Liver (tissue), 9 donors: ENCODE measurements around the gene HIKESHI. TPM values are rescaled to one million over a fixed set of nuclear protein-coding genes. Genes with fewer than 3 reads are reported as not detected.

Experiments
- DNase-seq: peaks from one replicate; pipeline ENCODE4 v3.0.0-alpha.2; 2017; ENCODE audit warnings: low spot score
- H3K27ac ChIP-seq, 2 donors: one replicate each; pipeline ENCODE4 v1.7.0; 2013; ENCODE audit warnings: inconsistent platforms in 2 of 2, low read length in 2 of 2, control low read depth in 1 of 2, low read depth in 1 of 2, mild to moderate bottlenecking in 1 of 2
- H3K27me3 ChIP-seq, 4 donors: one replicate each; pipeline versions ENCODE4 v1.6.1 to v1.7.0; 2013; ENCODE audit warnings: low read length in 3 of 4, inconsistent platforms in 1 of 4, mild to moderate bottlenecking in 1 of 4, moderate library complexity in 1 of 4; ENCODE audit not compliant: control insufficient read depth in 4 of 4, insufficient read depth in 4 of 4
- H3K36me3 ChIP-seq, 4 donors: one replicate each; pipeline versions ENCODE4 v1.6.1 to v1.7.0; 2013; ENCODE audit warnings: low read length in 3 of 4, mild to moderate bottlenecking in 3 of 4, low read depth in 1 of 4, moderate library complexity in 1 of 4; ENCODE audit not compliant: control insufficient read depth in 4 of 4, insufficient read depth in 3 of 4
- H3K4me1 ChIP-seq, 4 donors: one replicate each; pipeline versions ENCODE4 v1.6.1 to v1.7.0; 2013; ENCODE audit warnings: low read length in 3 of 4, mild to moderate bottlenecking in 3 of 4, moderate library complexity in 1 of 4; ENCODE audit not compliant: control insufficient read depth in 4 of 4, insufficient read depth in 4 of 4
- H3K4me3 ChIP-seq, 3 donors: one replicate each; pipeline versions ENCODE4 v1.6.1 to v1.7.0; 2013; ENCODE audit warnings: low read length in 3 of 3, control low read depth in 1 of 3, low read depth in 1 of 3, mild to moderate bottlenecking in 1 of 3
- H3K9ac ChIP-seq, 2 donors: one replicate each; pipeline ENCODE4 v1.7.0; 2013; ENCODE audit warnings: low read length in 2 of 2, mild to moderate bottlenecking in 2 of 2, moderate library complexity in 2 of 2, control low read depth in 1 of 2, low read depth in 1 of 2
- H3K9me3 ChIP-seq, 4 donors: one replicate each; pipeline versions ENCODE4 v1.6.1 to v1.7.0; 2013; ENCODE audit warnings: low read length in 3 of 4; ENCODE audit not compliant: control insufficient read depth in 4 of 4
- EGR1 ChIP-seq, 2 donors: IDR thresholded peaks; 2 replicates each; pipeline ENCODE4 v1.6.1; 2016 to 2018; ENCODE audit warnings: antibody characterized with exemption in 2 of 2, low read depth in 2 of 2
- FOXA1 ChIP-seq: IDR thresholded peaks from 2 replicates; pipeline ENCODE4 v1.6.1; 2016; ENCODE audit warnings: antibody characterized with exemption
- GABPA ChIP-seq, 2 donors: IDR thresholded peaks in 1 of 2; conservative IDR thresholded peaks in 1 of 2; 2 replicates each; pipeline ENCODE4 v1.6.1; 2016; ENCODE audit warnings: antibody characterized with exemption in 2 of 2, mild to moderate bottlenecking in 1 of 2, moderate library complexity in 1 of 2
- HNF4A ChIP-seq, 2 donors: conservative IDR thresholded peaks; 2 replicates each; pipeline ENCODE4 v1.6.1; 2016; ENCODE audit warnings: antibody characterized with exemption in 2 of 2, mild to moderate bottlenecking in 2 of 2
- HNF4G ChIP-seq: IDR thresholded peaks from 2 replicates; pipeline ENCODE4 v1.6.1; 2016; ENCODE audit warnings: antibody characterized with exemption
- MAX ChIP-seq: IDR thresholded peaks from 2 replicates; pipeline ENCODE4 v1.6.1; 2016; ENCODE audit warnings: antibody characterized with exemption
- NR2F2 ChIP-seq: IDR thresholded peaks from 2 replicates; pipeline ENCODE4 v1.6.1; 2016; ENCODE audit warnings: antibody characterized with exemption
- RAD21 ChIP-seq, 2 donors: IDR thresholded peaks; 2 replicates each; pipeline ENCODE4 v1.6.1; 2016; ENCODE audit warnings: antibody characterized with exemption in 2 of 2, mild to moderate bottlenecking in 2 of 2
- RXRA ChIP-seq, 2 donors: IDR thresholded peaks; 2 replicates each; pipeline ENCODE4 v1.6.1; 2017 to 2018; ENCODE audit warnings: antibody characterized with exemption in 2 of 2, mild to moderate bottlenecking in 1 of 2
- SP1 ChIP-seq: IDR thresholded peaks from 2 replicates; pipeline ENCODE4 v1.6.1; 2018; ENCODE audit warnings: antibody characterized with exemption, mild to moderate bottlenecking
- TAF1 ChIP-seq: conservative IDR thresholded peaks from 2 replicates; pipeline ENCODE4 v1.6.1; 2016; ENCODE audit warnings: antibody characterized with exemption, mild to moderate bottlenecking
- YY1 ChIP-seq: IDR thresholded peaks from 2 replicates; pipeline ENCODE4 v1.6.1; 2016; ENCODE audit warnings: antibody characterized with exemption, mild to moderate bottlenecking
- WGBS: extraction: QIAGEN DNeasy Blood & Tissue Kit; methylation state at CpG from one replicate; pipeline ENCODE4 v1.1.7; 2013; 5-methylcytosine and 5-hydroxymethylcytosine counted together
- polyA plus RNA-seq, 2 donors: library from polyadenylated mRNA; stranded (reverse) in 1 of 2; unstranded in 1 of 2; fragments of 200-250 nt in 1 of 2; fragments of >200 nt in 1 of 2; fragmentation: Nextera tagmentation in 1 of 2; extraction: Ambion mirVana in 1 of 2; gene quantifications; one replicate each; pipeline versions ENCODE4 v1.2.1 to v1.2.3, GENCODE V29; 2013 to 2015
- total RNA-seq, 2 donors: library from RNA; depleted of rRNA; stranded (reverse); fragments of >200 nt; gene quantifications; one replicate each; pipeline ENCODE4 v1.2.3, GENCODE V29; 2014
- TF ChIP-seq, protein P1 (sequence below): fragments of 150-350 bp; IDR thresholded peaks from 2 replicates; pipeline ENCODE4 v1.5.1; 2017; ENCODE audit warnings: improper control_type of control experiment, low read depth, low read length; ENCODE audit not compliant: missing input control
- TF ChIP-seq, protein P2 (sequence below): IDR thresholded peaks from 2 replicates; pipeline ENCODE4 v1.6.1; 2016; ENCODE audit warnings: antibody characterized with exemption, mild to moderate bottlenecking
- TF ChIP-seq, protein P3 (sequence below): IDR thresholded peaks from 2 replicates; pipeline ENCODE4 v1.6.1; 2016; ENCODE audit warnings: antibody characterized with exemption
- donor health status: healthy.
- donor health status: healthy.
- donor health status: healthy.
- donor health status: healthy.
- donor health status: healthy.

Gene HIKESHI
- total and polyA plus RNA-seq, 4 donors, result 13.3 to 23.3 (median 20.3) TPM

- WGBS, result 73% methylated on average over 2 of the region's 2 CpGs
- no peak overlapping the region for H3K4me3 ChIP-seq
- H3K4me1 ChIP-seq, result no peaks in the 10 kb centered on the region
- H3K9ac ChIP-seq, result no peak overlapping the region
- TF ChIP-seq, protein P1, sequence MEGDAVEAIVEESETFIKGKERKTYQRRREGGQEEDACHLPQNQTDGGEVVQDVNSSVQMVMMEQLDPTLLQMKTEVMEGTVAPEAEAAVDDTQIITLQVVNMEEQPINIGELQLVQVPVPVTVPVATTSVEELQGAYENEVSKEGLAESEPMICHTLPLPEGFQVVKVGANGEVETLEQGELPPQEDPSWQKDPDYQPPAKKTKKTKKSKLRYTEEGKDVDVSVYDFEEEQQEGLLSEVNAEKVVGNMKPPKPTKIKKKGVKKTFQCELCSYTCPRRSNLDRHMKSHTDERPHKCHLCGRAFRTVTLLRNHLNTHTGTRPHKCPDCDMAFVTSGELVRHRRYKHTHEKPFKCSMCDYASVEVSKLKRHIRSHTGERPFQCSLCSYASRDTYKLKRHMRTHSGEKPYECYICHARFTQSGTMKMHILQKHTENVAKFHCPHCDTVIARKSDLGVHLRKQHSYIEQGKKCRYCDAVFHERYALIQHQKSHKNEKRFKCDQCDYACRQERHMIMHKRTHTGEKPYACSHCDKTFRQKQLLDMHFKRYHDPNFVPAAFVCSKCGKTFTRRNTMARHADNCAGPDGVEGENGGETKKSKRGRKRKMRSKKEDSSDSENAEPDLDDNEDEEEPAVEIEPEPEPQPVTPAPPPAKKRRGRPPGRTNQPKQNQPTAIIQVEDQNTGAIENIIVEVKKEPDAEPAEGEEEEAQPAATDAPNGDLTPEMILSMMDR, result no peak
- TF ChIP-seq HNF4A (conservative IDR thresholded peaks at IDR 0.05) (no peak), FOXA1 (no peak), SP1 (no peak), RAD21 (IDR thresholded peaks at IDR 0.05) (peak; percentile 35 to 49), HNF4G (no peak)
- DNase-seq, result no peak
- no peaks in the 10 kb centered on the region for H3K27me3 ChIP-seq
- no peaks in the 10 kb centered on the region for H3K36me3 ChIP-seq
- no peak overlapping the region for H3K27ac ChIP-seq
- peaks cover 0 to 3% (median 0%) of the 10 kb centered on the region in 4 donors for H3K9me3 ChIP-seq
Observed at GRCh38 chr11:86360775-86361395, 58.8 kb downstream of the HIKESHI start.

- no peak overlapping the region for H3K4me3 ChIP-seq
- peaks cover 0 to 3% (median 0%) of the 10 kb centered on the region in 4 donors for H3K9me3 ChIP-seq
- no peaks in the 10 kb centered on the region for H3K4me1 ChIP-seq
- H3K36me3 ChIP-seq, result no peaks in the 10 kb centered on the region
- H3K27me3 ChIP-seq, result no peaks in the 10 kb centered on the region
- no peak overlapping the region for H3K9ac ChIP-seq
- no peak for DNase-seq
- no peak overlapping the region for H3K27ac ChIP-seq
- TF ChIP-seq, protein P1, result no peak
- TF ChIP-seq YY1 (no peak), NR2F2 (no peak), FOXA1 (no peak), MAX (no peak), HNF4A (conservative IDR thresholded peaks at IDR 0.05) (no peak), RXRA (IDR thresholded peaks at IDR 0.05) (no peak), SP1 (no peak), RAD21 (IDR thresholded peaks at IDR 0.05) (no peak)
- WGBS, result 97% methylated on average over 1 of the region's 1 CpG
Observed at GRCh38 chr11:86363424-86363823, 61.4 kb downstream of the HIKESHI start.

- no peak for DNase-seq
- H3K4me3 ChIP-seq, result no peak overlapping the region
- H3K27me3 ChIP-seq, result no peaks in the 10 kb centered on the region
- H3K9me3 ChIP-seq, result peaks cover 0 to 3% (median 0%) of the 10 kb centered on the region in 4 donors
- H3K36me3 ChIP-seq, result no peaks in the 10 kb centered on the region
- WGBS, result 90% methylated on average over 2 of the region's 2 CpGs
- H3K9ac ChIP-seq, result no peak overlapping the region
- H3K27ac ChIP-seq, result no peak overlapping the region
- no peaks in the 10 kb centered on the region for H3K4me1 ChIP-seq
- TF ChIP-seq, protein P2, sequence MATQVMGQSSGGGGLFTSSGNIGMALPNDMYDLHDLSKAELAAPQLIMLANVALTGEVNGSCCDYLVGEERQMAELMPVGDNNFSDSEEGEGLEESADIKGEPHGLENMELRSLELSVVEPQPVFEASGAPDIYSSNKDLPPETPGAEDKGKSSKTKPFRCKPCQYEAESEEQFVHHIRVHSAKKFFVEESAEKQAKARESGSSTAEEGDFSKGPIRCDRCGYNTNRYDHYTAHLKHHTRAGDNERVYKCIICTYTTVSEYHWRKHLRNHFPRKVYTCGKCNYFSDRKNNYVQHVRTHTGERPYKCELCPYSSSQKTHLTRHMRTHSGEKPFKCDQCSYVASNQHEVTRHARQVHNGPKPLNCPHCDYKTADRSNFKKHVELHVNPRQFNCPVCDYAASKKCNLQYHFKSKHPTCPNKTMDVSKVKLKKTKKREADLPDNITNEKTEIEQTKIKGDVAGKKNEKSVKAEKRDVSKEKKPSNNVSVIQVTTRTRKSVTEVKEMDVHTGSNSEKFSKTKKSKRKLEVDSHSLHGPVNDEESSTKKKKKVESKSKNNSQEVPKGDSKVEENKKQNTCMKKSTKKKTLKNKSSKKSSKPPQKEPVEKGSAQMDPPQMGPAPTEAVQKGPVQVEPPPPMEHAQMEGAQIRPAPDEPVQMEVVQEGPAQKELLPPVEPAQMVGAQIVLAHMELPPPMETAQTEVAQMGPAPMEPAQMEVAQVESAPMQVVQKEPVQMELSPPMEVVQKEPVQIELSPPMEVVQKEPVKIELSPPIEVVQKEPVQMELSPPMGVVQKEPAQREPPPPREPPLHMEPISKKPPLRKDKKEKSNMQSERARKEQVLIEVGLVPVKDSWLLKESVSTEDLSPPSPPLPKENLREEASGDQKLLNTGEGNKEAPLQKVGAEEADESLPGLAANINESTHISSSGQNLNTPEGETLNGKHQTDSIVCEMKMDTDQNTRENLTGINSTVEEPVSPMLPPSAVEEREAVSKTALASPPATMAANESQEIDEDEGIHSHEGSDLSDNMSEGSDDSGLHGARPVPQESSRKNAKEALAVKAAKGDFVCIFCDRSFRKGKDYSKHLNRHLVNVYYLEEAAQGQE, result no peak
- TF ChIP-seq NR2F2, result no peak
- no peak for TF ChIP-seq YY1
- TF ChIP-seq EGR1 (IDR thresholded peaks at IDR 0.05; ENCODE audit: low read depth in 2 of 2), result no peak
- TF ChIP-seq, protein P3, sequence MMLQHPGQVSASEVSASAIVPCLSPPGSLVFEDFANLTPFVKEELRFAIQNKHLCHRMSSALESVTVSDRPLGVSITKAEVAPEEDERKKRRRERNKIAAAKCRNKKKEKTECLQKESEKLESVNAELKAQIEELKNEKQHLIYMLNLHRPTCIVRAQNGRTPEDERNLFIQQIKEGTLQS, result no peak
- TF ChIP-seq, protein P1, result no peak
- TF ChIP-seq RXRA (IDR thresholded peaks at IDR 0.05), result no peak
- no peak for TF ChIP-seq GABPA (IDR thresholded peaks at IDR 0.05 in 1 of 2, conservative IDR thresholded peaks at IDR 0.05 in 1 of 2)
- no peak for TF ChIP-seq RAD21 (IDR thresholded peaks at IDR 0.05)
- TF ChIP-seq SP1, result no peak
- TF ChIP-seq TAF1, result no peak
Observed at GRCh38 chr11:86365546-86365945, 63.5 kb downstream of the HIKESHI start.
